HL-60 (cell line): ENCODE results near the gene OGDH.

Source experiments
- DNase-seq, 2 experiments: peaks; one replicate each; pipeline ENCODE4 v3.0.0-alpha.2; 2010 to 2020; ENCODE audit warnings: low read depth in 1 of 2, low spot score in 1 of 2
- H3K27ac ChIP-seq: fragments of 250-450 bp; sonication (Bioruptor Pico); replicated peaks from 2 replicates; pipeline ENCODE4 v1.5.1; 2020; ENCODE audit warnings: mild to moderate bottlenecking, moderate library complexity
- H3K27me3 ChIP-seq: fragments of 250-450 bp; sonication (Bioruptor Pico); 2 replicates; pipeline ENCODE4 v1.5.1; 2021; ENCODE audit warnings: mild to moderate bottlenecking, moderate library complexity; ENCODE audit not compliant: insufficient read depth, poor library complexity, severe bottlenecking
- H3K4me3 ChIP-seq: replicated peaks from 2 replicates; pipeline ENCODE4 v1.5.1; 2011; ENCODE audit warnings: mild to moderate bottlenecking, control low read depth, low read length; ENCODE audit not compliant: insufficient read depth
- CTCF ChIP-seq: IDR thresholded peaks from one replicate; pipeline ENCODE4 v1.5.1; 2011; ENCODE audit warnings: low read length, control low read depth, inconsistent platforms; ENCODE audit not compliant: insufficient read depth
- GABPA ChIP-seq: IDR thresholded peaks from 2 replicates; pipeline ENCODE4 v1.6.1; 2012; ENCODE audit warnings: low read depth
- POLR2AphosphoS5 ChIP-seq: IDR thresholded peaks from 2 replicates; pipeline ENCODE4 v1.6.1; 2012; ENCODE audit warnings: low read depth
- REST ChIP-seq: IDR thresholded peaks from 2 replicates; pipeline ENCODE4 v1.6.1; 2012; ENCODE audit warnings: low read depth; ENCODE audit not compliant: insufficient replicate concordance
- SPI1 ChIP-seq: IDR thresholded peaks from 2 replicates; pipeline ENCODE4 v1.6.1; 2012; ENCODE audit warnings: low read depth, mild to moderate bottlenecking, borderline replicate concordance

The OGDH gene

DNA sequence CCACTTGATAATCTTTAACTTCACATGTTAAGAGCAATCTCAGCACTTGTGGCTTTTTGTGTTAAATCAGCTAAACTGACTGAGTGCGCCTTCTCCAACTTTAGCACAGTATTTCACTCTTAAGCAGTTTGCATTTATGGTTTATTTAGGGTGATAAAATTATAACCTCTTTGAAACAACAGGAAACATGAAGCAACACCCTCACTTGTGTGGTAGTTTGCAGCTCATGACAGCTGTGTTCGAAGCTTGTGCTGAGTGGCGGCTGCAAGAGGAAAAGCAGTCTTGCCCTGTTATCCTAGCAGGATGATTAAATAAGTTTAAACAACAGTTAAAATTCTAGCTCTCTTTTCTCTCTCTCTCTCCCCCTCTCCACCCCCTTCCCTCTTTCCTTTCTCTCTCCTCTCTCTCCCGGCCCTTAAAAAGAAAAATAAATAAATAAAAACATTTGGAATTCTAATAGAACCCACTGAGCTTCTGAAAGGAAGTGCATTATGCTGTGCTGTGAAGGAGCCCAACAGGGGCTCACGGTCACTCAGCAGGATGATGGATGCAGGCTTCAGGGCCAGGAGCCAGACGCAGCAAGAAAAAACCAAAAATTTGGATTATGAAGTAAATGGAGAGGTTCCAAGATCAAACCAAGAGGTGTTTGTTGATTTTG is 25.2 kb downstream of the OGDH start:
- Histone ChIP-seq H3K4me3 (no peak overlapping the region), H3K27me3 (no peaks in the 10 kb centered on the region), H3K27ac (peak overlapping the region; percentile 53)
- peak in 1 of 2 experiments; percentile 62 for DNase-seq
- TF ChIP-seq REST (no peak), GABPA (no peak), POLR2AphosphoS5 (peak; percentile 19; the same call in 1 of the 2 replicates), SPI1 (0 out of 2 replicates have a peak, but pooled peaks have one; percentile 19), CTCF (no peak)

GRCh38 chr7:44632196-44632595 is 25.8 kb downstream of the OGDH start:
- H3K27ac ChIP-seq = peak overlapping the region; percentile 53
- no peaks in the 10 kb centered on the region for H3K27me3 ChIP-seq
- H3K4me3 ChIP-seq = no peak overlapping the region
- no peak for TF ChIP-seq CTCF
- TF ChIP-seq POLR2AphosphoS5 = no peak
- no peak for TF ChIP-seq SPI1
- no peak for TF ChIP-seq GABPA
- no peak for TF ChIP-seq REST
- no peak for DNase-seq

DNA sequence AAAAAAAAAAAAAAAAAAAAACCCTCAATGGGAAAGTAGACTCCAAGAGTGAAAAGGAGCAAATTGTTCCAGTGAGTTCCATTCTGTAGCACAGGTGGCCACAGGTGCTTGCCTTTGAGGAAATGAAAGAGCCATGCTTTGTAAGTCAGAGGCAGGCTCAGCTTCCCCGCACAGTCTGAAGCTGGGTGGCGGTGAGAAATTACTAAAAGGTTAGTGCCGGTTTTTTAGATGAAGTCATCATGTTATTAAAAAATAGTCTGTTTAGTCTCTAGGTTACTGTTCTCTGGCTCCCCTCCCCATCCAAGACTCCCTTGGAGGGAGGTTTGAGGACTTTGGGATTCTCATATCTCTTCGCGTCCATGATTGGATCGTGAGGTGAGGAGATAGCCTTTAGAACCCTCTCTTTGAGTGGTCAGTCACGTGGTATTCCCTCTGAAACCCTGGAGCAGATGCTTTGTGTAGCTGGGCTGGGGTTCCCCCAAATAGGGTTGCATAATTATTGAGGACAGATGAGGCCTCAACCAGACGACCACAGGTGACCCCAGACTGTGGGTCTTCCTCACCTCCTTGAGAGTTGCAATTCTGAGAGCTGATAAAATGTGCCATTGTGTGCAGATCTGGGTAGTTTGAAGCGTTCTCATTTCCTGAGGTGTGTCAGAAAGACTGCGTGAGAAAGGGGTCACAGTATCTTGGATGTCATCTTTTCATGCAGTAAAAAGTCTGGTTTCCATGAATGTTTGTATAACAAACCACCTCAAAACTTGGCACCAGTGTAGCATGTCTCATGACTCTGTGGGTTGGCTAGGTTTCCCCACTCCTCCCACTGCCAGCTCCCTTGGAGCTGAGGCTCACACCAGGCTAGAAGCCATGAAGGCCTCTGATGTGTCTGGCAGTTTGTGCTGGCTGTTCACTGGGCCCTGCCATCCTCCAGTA is 27.1 kb downstream of the OGDH start:
- TF ChIP-seq POLR2AphosphoS5 (no peak), GABPA (no peak), CTCF (no peak), SPI1 (no peak), REST (no peak)
- DNase-seq = peak in 1 of 2 experiments; percentile 30
- Histone ChIP-seq H3K4me3 (no peak overlapping the region), H3K27ac (peak overlapping the region; percentile 31), H3K27me3 (no peaks in the 10 kb centered on the region)
